GM19372 (cell line): ENCODE measurements around the gene IL23R.

Experiments used
- ATAC-seq: cut with Tn5 transposase; IDR thresholded peaks from one replicate; pipeline ENCODE4 v1.9.1; 2021; ENCODE audit warnings: mild to moderate bottlenecking, low read depth, moderate library complexity; ENCODE audit not compliant: unreplicated experiment

The IL23R gene

GRCh38 chr1:67294836-67295617 lies 128.8 kb downstream of the IL23R start:
- ATAC-seq: no peak

- no peak for ATAC-seq
Measured at GRCh38 chr1:67298762-67299161, 132.5 kb downstream of the IL23R start.

GRCh38 chr1:67299296-67299695 lies 133.0 kb downstream of the IL23R start:
- ATAC-seq: no peak

- no peak for ATAC-seq
Measured at GRCh38 chr1:67300561-67300960, 134.3 kb downstream of the IL23R start.

- no peak for ATAC-seq
Measured at GRCh38 chr1:67304023-67304422, 137.8 kb downstream of the IL23R start.

- ATAC-seq: no peak
Measured at GRCh38 chr1:67306547-67306946, 140.3 kb downstream of the IL23R start.

GRCh38 chr1:67307251-67308060 lies 141.2 kb downstream of the IL23R start, which contains the start of gene IL12RB2:
TSS of gene IL12RB2 (plus strand) at chr1:67307873. CDS start at chr1:67320369, 12,496 bp downstream.
- ATAC-seq: peak; percentile 50

- peak; percentile 11 for ATAC-seq
Measured at GRCh38 chr1:67308136-67308535, 141.9 kb downstream of the IL23R start.
